Measurements from ENCODE around the gene NAPG. TPM values are rescaled to one million over a fixed set of nuclear protein-coding genes. Genes with fewer than 3 reads are reported as not detected.

The NAPG gene
- total and polyA plus RNA-seq, 4 donors: 8.1 to 23.0 (median 14.6) TPM

DNA sequence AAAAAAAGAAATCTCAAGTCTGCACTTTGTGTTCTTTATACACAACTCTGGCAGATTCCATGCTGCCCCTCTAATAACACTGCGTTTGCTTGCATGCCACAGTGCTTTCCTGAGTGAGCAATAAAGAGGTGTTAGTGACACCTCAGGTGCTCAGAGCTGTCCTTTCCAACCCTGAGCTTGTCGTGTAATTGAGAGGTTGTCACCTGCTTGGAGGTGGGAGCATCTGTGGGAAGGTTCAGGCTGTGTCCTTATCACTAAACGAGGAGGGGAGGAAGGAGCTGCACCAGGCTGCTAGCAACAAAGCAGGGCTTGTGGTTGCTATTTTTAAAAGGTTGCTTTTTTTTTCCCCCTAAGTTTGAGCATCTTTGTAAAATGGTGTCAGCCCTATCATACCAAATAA lies 39.5 kb upstream of the NAPG start:
- H3K27ac ChIP-seq (ENCODE audit: low read depth in 1 of 2, low read length in 2 of 2): no peak overlapping the region
- no peak overlapping the region for H3K9ac ChIP-seq (ENCODE audit: low read depth in 1 of 2, low read length in 2 of 2)
- no peak for TF ChIP-seq SP1 (IDR thresholded peaks at IDR 0.05)
- TF ChIP-seq, protein P1, sequence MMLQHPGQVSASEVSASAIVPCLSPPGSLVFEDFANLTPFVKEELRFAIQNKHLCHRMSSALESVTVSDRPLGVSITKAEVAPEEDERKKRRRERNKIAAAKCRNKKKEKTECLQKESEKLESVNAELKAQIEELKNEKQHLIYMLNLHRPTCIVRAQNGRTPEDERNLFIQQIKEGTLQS (IDR thresholded peaks at IDR 0.05): no peak
- TF ChIP-seq, protein P2, sequence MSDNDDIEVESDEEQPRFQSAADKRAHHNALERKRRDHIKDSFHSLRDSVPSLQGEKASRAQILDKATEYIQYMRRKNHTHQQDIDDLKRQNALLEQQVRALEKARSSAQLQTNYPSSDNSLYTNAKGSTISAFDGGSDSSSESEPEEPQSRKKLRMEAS (IDR thresholded peaks at IDR 0.05): no peak
- TF ChIP-seq, protein P3, sequence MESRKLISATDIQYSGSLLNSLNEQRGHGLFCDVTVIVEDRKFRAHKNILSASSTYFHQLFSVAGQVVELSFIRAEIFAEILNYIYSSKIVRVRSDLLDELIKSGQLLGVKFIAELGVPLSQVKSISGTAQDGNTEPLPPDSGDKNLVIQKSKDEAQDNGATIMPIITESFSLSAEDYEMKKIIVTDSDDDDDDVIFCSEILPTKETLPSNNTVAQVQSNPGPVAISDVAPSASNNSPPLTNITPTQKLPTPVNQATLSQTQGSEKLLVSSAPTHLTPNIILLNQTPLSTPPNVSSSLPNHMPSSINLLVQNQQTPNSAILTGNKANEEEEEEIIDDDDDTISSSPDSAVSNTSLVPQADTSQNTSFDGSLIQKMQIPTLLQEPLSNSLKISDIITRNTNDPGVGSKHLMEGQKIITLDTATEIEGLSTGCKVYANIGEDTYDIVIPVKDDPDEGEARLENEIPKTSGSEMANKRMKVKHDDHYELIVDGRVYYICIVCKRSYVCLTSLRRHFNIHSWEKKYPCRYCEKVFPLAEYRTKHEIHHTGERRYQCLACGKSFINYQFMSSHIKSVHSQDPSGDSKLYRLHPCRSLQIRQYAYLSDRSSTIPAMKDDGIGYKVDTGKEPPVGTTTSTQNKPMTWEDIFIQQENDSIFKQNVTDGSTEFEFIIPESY (IDR thresholded peaks at IDR 0.05): no peak
- no peaks in the 10 kb centered on the region for H3K4me1 ChIP-seq (ENCODE audit: control insufficient read depth in 4 of 4, insufficient read depth in 4 of 4, low read length in 3 of 4)
- no peaks in the 10 kb centered on the region for H3K9me3 ChIP-seq (ENCODE audit: control insufficient read depth in 4 of 4, low read length in 3 of 4)
- 56% methylated on average over 3 of the region's 3 CpGs for WGBS
- H3K36me3 ChIP-seq (ENCODE audit: control insufficient read depth in 4 of 4, insufficient read depth in 3 of 4, low read depth in 1 of 4, low read length in 3 of 4): no peaks in the 10 kb centered on the region
- DNase-seq (ENCODE audit: low spot score): no peak
- no peaks in the 10 kb centered on the region for H3K27me3 ChIP-seq (ENCODE audit: control insufficient read depth in 4 of 4, insufficient read depth in 4 of 4, low read length in 3 of 4)
- no peak overlapping the region for H3K4me3 ChIP-seq (ENCODE audit: low read depth in 1 of 3, low read length in 3 of 3)

DNA sequence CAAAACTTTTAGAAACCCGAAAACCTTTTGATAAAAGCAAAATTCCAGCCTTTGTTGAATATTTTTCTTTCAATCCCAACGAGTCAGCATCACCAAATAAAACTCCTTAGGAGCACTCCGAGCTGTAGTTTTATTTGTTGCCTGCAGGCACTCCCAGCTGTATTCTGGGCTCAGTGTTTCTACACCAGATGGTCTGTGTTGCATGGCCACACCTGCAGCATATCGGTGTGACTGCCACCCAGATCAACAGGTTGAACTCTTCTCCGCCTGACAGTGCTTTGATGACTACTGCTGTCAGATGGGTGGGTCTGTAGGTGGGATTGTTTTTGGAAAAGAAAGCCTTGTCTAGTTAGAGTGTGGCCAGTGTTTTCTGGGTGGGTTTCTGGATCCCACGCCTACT lies 38.7 kb upstream of the NAPG start:
- H3K9ac ChIP-seq (ENCODE audit: low read depth in 1 of 2, low read length in 2 of 2): no peak overlapping the region
- no peak overlapping the region for H3K27ac ChIP-seq (ENCODE audit: low read depth in 1 of 2, low read length in 2 of 2)
- TF ChIP-seq RAD21 (IDR thresholded peaks at IDR 0.05) (no peak), FOXA1 (IDR thresholded peaks at IDR 0.05) (no peak), SP1 (IDR thresholded peaks at IDR 0.05) (no peak), TAF1 (conservative IDR thresholded peaks at IDR 0.05) (no peak), NR2F2 (IDR thresholded peaks at IDR 0.05) (no peak), EGR1 (IDR thresholded peaks at IDR 0.05; ENCODE audit: low read depth in 2 of 2) (no peak), CTCF (IDR thresholded peaks at IDR 0.05; ENCODE audit: low read depth, low read length, missing input control) (no peak)
- TF ChIP-seq, protein P2 (IDR thresholded peaks at IDR 0.05): no peak
- no peaks in the 10 kb centered on the region for H3K9me3 ChIP-seq (ENCODE audit: control insufficient read depth in 4 of 4, low read length in 3 of 4)
- H3K4me3 ChIP-seq (ENCODE audit: low read depth in 1 of 3, low read length in 3 of 3): no peak overlapping the region
- H3K27me3 ChIP-seq (ENCODE audit: control insufficient read depth in 4 of 4, insufficient read depth in 4 of 4, low read length in 3 of 4): no peaks in the 10 kb centered on the region
- 79% methylated on average over 6 of the region's 6 CpGs for WGBS
- no peak for DNase-seq (ENCODE audit: low spot score)
- H3K4me1 ChIP-seq (ENCODE audit: control insufficient read depth in 4 of 4, insufficient read depth in 4 of 4, low read length in 3 of 4): no peaks in the 10 kb centered on the region
- H3K36me3 ChIP-seq (ENCODE audit: control insufficient read depth in 4 of 4, insufficient read depth in 3 of 4, low read depth in 1 of 4, low read length in 3 of 4): no peaks in the 10 kb centered on the region

DNA sequence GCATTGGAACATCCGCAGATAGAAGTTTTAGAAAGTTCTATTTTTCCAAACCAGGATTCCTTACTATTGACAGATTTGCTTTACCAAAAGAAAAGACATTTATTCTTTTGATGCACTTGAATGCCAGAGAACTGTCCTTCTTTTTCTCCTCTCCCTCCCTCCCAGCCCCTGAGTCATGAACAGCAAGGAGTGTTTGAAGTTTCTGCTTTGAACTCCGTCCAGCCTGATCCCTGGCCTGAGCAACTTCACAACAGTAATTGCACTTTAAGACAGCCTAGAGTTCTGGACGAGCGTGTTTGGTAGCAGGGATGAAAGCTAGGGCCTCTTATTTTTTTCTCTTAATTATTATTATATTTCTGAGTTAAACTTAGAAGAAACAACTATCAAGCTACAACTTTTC lies 37.8 kb upstream of the NAPG start:
- 78% methylated on average over 4 of the region's 4 CpGs for WGBS
- no peak overlapping the region for H3K27ac ChIP-seq (ENCODE audit: low read depth in 1 of 2, low read length in 2 of 2)
- TF ChIP-seq SP1 (IDR thresholded peaks at IDR 0.05) (no peak), FOXA2 (IDR thresholded peaks at IDR 0.05) (no peak), GABPA (IDR thresholded peaks at IDR 0.05 in 1 of 2, conservative IDR thresholded peaks at IDR 0.05 in 1 of 2) (no peak)
- no peak for DNase-seq (ENCODE audit: low spot score)
- no peak overlapping the region for H3K9ac ChIP-seq (ENCODE audit: low read depth in 1 of 2, low read length in 2 of 2)
- no peaks in the 10 kb centered on the region for H3K27me3 ChIP-seq (ENCODE audit: control insufficient read depth in 4 of 4, insufficient read depth in 4 of 4, low read length in 3 of 4)
- H3K4me3 ChIP-seq (ENCODE audit: low read depth in 1 of 3, low read length in 3 of 3): no peak overlapping the region
- H3K9me3 ChIP-seq (ENCODE audit: control insufficient read depth in 4 of 4, low read length in 3 of 4): no peaks in the 10 kb centered on the region
- no peaks in the 10 kb centered on the region for H3K36me3 ChIP-seq (ENCODE audit: control insufficient read depth in 4 of 4, insufficient read depth in 3 of 4, low read depth in 1 of 4, low read length in 3 of 4)
- H3K4me1 ChIP-seq (ENCODE audit: control insufficient read depth in 4 of 4, insufficient read depth in 4 of 4, low read length in 3 of 4): no peaks in the 10 kb centered on the region
